ENCODE measurements around the gene RAD51B. TPM values are rescaled to one million over a fixed set of nuclear protein-coding genes. Genes with fewer than 3 reads are reported as not detected.

RAD51B gene
- total and polyA plus RNA-seq, 2 of the 13 experiments (the other 11 are each of a cell fraction or from before 2014, with no cell fraction given) = 7.0 to 9.5 TPM

- Histone ChIP-seq H3K79me2 (ENCODE audit: insufficient read depth, low read length) (no peaks in the 10 kb centered on the region), H3K27me3 (ENCODE audit: control insufficient read depth in 1 of 2, insufficient read depth in 2 of 2, low read length in 2 of 2) (no peaks in the 10 kb centered on the region), H3K27ac (ENCODE audit: extremely low read length, insufficient read depth, low read length) (peak overlapping the region; percentile 26), H3K36me3 (replicated peaks in 1 of 2; ENCODE audit: control insufficient read depth in 1 of 2, insufficient read depth in 2 of 2, low read length in 2 of 2) (peaks cover 23 to 60% of the 10 kb centered on the region in 2 experiments), H3K4me2 (ENCODE audit: low read depth, low read length) (no peak overlapping the region), H2AFZ (ENCODE audit: low read length) (no peak overlapping the region), H3K4me1 (ENCODE audit: insufficient read depth, low read length) (peaks cover 32% of the 10 kb centered on the region), H4K20me1 (ENCODE audit: insufficient read depth, low read length) (no peaks in the 10 kb centered on the region), H3K4me3 (replicated peaks in 1 of 3; ENCODE audit: insufficient read depth in 1 of 3, low read depth in 2 of 3, low read length in 3 of 3) (no peak overlapping the region), H3K9me3 (ENCODE audit: low read length) (no peaks in the 10 kb centered on the region), H3K9ac (ENCODE audit: insufficient read depth, low read depth, low read length) (no peak overlapping the region)
- 88% methylated on average over 4 of the region's 5 CpGs for WGBS (ENCODE audit: low lambda C conversion rate)
- ChIA-PET CTCF (ENCODE audit: low intra/inter-chr PET ratio, low total read pairs) (no interaction called here), POLR2A (no interaction called here)
- in situ Hi-C loops (cut with HindIII; ENCODE audit: extremely low pct_ligation_motif_present, low pct_unique_long_range_greater_than_20kb) = no loop called here
- ATAC-seq = no peak
- intact Hi-C loops (cut with micrococcal nuclease; ENCODE audit: unreplicated experiment) = no loop called here
- FAIRE-seq = no peak
- no TSS peak for BruUV-seq (replicated peaks)
- DNase-seq (ENCODE audit: low spot score) = peak; percentile 14
- TF ChIP-seq SNAI1 (CRISPR knock-in tag; IDR thresholded peaks at IDR 0.05; ENCODE audit: borderline replicate concordance) (no peak), SOX13 (IDR thresholded peaks at IDR 0.05) (no peak), SOX13 (CRISPR knock-in tag; conservative IDR thresholded peaks at IDR 0.05 in 1 of 2, IDR thresholded peaks at IDR 0.05 in 1 of 2) (peak in 1 of 2 experiments; percentile 80; a peak in 2 of 4 replicates), POGZ (CRISPR knock-in tag; IDR thresholded peaks at IDR 0.05) (no peak), PLSCR1 (CRISPR knock-in tag; IDR thresholded peaks at IDR 0.05; ENCODE audit: borderline replicate concordance) (no peak), GRHL1 (CRISPR knock-in tag; conservative IDR thresholded peaks at IDR 0.05) (no peak), TSC22D2 (CRISPR knock-in tag; IDR thresholded peaks at IDR 0.05; ENCODE audit: borderline replicate concordance) (no peak), ISL2 (CRISPR knock-in tag; IDR thresholded peaks at IDR 0.05) (no peak), MTF1 (CRISPR knock-in tag; IDR thresholded peaks at IDR 0.05) (no peak), EP300 (IDR thresholded peaks at IDR 0.05; ENCODE audit: low read depth in 2 of 2, low read length in 2 of 2) (no peak), EP300 (CRISPR knock-in tag; IDR thresholded peaks at IDR 0.05; ENCODE audit: borderline replicate concordance) (no peak), ZKSCAN8 (CRISPR knock-in tag; IDR thresholded peaks at IDR 0.05; ENCODE audit: borderline replicate concordance) (no peak), SOX5 (CRISPR knock-in tag; IDR thresholded peaks at IDR 0.05; ENCODE audit: borderline replicate concordance) (peak; percentile 52; the same call in 1 of the 2 replicates), BORCS8-MEF2B (CRISPR knock-in tag; IDR thresholded peaks at IDR 0.05) (no peak), GLI4 (CRISPR knock-in tag; IDR thresholded peaks at IDR 0.05; ENCODE audit: borderline replicate concordance) (no peak), SOX6 (IDR thresholded peaks at IDR 0.05) (no peak), SOX6 (CRISPR knock-in tag; IDR thresholded peaks at IDR 0.05) (peak; percentile 74)
- TF ChIP-seq, protein P1, sequence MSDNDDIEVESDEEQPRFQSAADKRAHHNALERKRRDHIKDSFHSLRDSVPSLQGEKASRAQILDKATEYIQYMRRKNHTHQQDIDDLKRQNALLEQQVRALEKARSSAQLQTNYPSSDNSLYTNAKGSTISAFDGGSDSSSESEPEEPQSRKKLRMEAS (IDR thresholded peaks at IDR 0.05) = no peak
- TF ChIP-seq, protein P2, sequence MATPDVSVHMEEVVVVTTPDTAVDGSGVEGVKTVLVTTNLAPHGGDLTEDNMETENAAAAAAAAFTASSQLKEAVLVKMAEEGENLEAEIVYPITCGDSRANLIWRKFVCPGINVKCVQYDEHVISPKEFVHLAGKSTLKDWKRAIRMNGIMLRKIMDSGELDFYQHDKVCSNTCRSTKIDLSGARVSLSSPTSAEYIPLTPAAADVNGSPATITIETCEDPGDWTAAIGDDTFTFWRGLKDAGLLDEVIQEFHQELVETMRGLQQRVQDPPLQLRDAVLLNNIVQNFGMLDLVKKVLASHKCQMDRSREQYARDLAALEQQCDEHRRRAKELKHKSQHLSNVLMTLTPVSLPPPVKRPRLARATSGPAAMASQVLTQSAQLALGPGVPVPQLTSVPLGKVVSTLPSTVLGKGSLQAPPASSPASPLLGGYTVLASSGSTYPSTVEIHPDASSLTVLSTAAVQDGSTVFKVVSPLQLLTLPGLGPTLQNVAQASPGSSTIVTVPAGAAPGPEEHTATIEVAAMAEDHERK (CRISPR knock-in tag; IDR thresholded peaks at IDR 0.05; ENCODE audit: low read depth) = no peak
- TF ChIP-seq, protein P3, sequence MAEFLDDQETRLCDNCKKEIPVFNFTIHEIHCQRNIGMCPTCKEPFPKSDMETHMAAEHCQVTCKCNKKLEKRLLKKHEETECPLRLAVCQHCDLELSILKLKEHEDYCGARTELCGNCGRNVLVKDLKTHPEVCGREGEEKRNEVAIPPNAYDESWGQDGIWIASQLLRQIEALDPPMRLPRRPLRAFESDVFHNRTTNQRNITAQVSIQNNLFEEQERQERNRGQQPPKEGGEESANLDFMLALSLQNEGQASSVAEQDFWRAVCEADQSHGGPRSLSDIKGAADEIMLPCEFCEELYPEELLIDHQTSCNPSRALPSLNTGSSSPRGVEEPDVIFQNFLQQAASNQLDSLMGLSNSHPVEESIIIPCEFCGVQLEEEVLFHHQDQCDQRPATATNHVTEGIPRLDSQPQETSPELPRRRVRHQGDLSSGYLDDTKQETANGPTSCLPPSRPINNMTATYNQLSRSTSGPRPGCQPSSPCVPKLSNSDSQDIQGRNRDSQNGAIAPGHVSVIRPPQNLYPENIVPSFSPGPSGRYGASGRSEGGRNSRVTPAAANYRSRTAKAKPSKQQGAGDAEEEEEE (CRISPR knock-in tag; IDR thresholded peaks at IDR 0.05; ENCODE audit: borderline replicate concordance) = no peak
These were observed 35.2 kb upstream of the RAD51B start for GRCh38 chr14:67784244-67784823.

Data from HepG2 (cell line).